Kidney (tissue), 14 donors: ENCODE measurements around the gene NCBP1. TPM values are rescaled to one million over a fixed set of nuclear protein-coding genes. Genes with fewer than 3 reads are reported as not detected.

Experiments used
- DNase-seq, 5 donors: peaks; one replicate each; pipeline ENCODE4 v3.0.0-alpha.2; 2013 to 2020
- FAIRE-seq: peaks from 2 replicates; lab custom pipeline; 2012; peaks lifted over from hg19 to GRCh38; lab: Jason Lieb, UNC
- H3K27ac ChIP-seq, 2 donors: one replicate each; pipeline ENCODE4 v1.7.0; 2013; ENCODE audit warnings: low read depth in 2 of 2, low read length in 2 of 2, inconsistent platforms in 1 of 2
- H3K27me3 ChIP-seq: one replicate; pipeline ENCODE4 v1.7.1; 2013; ENCODE audit warnings: low read length, inconsistent platforms; ENCODE audit not compliant: control insufficient read depth, insufficient read depth
- H3K36me3 ChIP-seq, 3 donors: one replicate each; pipeline versions ENCODE4 v1.7.0 to v1.7.1; 2013; ENCODE audit warnings: low read length in 3 of 3, control low read depth in 1 of 3, inconsistent platforms in 1 of 3; ENCODE audit not compliant: insufficient read depth in 3 of 3, control insufficient read depth in 2 of 3
- H3K4me1 ChIP-seq, 3 donors: one replicate each; pipeline versions ENCODE4 v1.7.0 to v1.7.1; 2013; ENCODE audit warnings: low read length in 3 of 3, inconsistent platforms in 1 of 3, low read depth in 1 of 3; ENCODE audit not compliant: control insufficient read depth in 2 of 3, insufficient read depth in 2 of 3
- H3K4me3 ChIP-seq, 3 donors: one replicate each; pipeline versions ENCODE4 v1.7.0 to v1.8.1; 2013; ENCODE audit warnings: low read length in 3 of 3, control low read depth in 1 of 3, inconsistent platforms in 1 of 3
- H3K9ac ChIP-seq, 3 donors: one replicate each; pipeline versions ENCODE4 v1.7.0 to v1.7.1; 2013; ENCODE audit warnings: low read length in 3 of 3, control low read depth in 1 of 3, inconsistent platforms in 1 of 3
- H3K9me3 ChIP-seq, 3 donors: one replicate each; pipeline versions ENCODE4 v1.7.0 to v1.7.1; 2013; ENCODE audit warnings: low read length in 3 of 3, control low read depth in 1 of 3, inconsistent platforms in 1 of 3; ENCODE audit not compliant: control insufficient read depth in 2 of 3, insufficient read depth in 1 of 3
- CTCF ChIP-seq: IDR thresholded peaks from 3 replicates; pipeline ENCODE4 v1.5.1; 2012; ENCODE audit warnings: mild to moderate bottlenecking, moderate library complexity, borderline replicate concordance; ENCODE audit not compliant: insufficient read depth; ENCODE audit errors: extremely low read depth
- intact Hi-C: fragments of 100-400 bp; cut with DNase I; formaldehyde crosslinking; loops from one replicate; pipeline ENCODE4 v1.11.1; 2022
- polyA plus RNA-seq: library from polyadenylated mRNA; stranded (reverse); fragments of 350-450 nt; fragmentation: Illumina TruSeq; extraction: RNeasy Lipid Tissue Mini Kit (QIAGEN cat#74804); gene quantifications from one replicate; pipeline ENCODE4 v1.2.3, GENCODE V29; 2014; ENCODE audit warnings: low read depth, low replicate concordance; ENCODE audit not compliant: insufficient read depth
- total RNA-seq: library from RNA; stranded (reverse); fragmentation: NEBNext Ultra II Directional; extraction: Animal tissue kit (Norgen Biotek cat#: 25700); gene quantifications from one replicate; pipeline ENCODE4 v1.2.1, GENCODE V29; 2021
- donor health status: control.
- donor health status: control.
- donor health status: control.
- donor health status: control.
- donor health status: control.
- donor health status: DM: yes; HTN: yes; CAD: no.
- donor health status: Normal renal cell carcinoma (clear cell type).

NCBP1 gene
- total and polyA plus RNA-seq, 2 donors from 2014 or later = 15.1 to 28.5 TPM

GRCh38 chr9:97695995-97696802 lies 62.6 kb downstream of the NCBP1 start:
- DNase-seq (peak in 1 of 5 donors; percentile 43), FAIRE-seq (no peak)
- H3K9ac ChIP-seq = peak overlapping the region; percentile 67 to 85 (median 70)

GRCh38 chr9:97696803-97697601 lies 63.4 kb downstream of the NCBP1 start, which contains the start of gene XPA:
TSS of gene XPA (minus strand) at chr9:97697340. CDS start at chr9:97697292, 48 bp downstream.
- Histone ChIP-seq H3K36me3 (peaks cover 0 to 5% (median 2%) of the 10 kb centered on the region in 3 donors), H3K4me3 (peak within 1 kb of the TSS; percentile 64 to 85 (median 84)), H3K27me3 (no peaks in the 10 kb centered on the region), H3K9me3 (no peaks in the 10 kb centered on the region), H3K4me1 (peaks cover 0 to 15% (median 15%) of the 10 kb centered on the region in 3 donors), H3K9ac (peak within 1 kb of the TSS; percentile 70 to 85 (median 72)), H3K27ac (peak within 1 kb of the TSS; percentile 84 to 85)
- no peak for TF ChIP-seq CTCF
- FAIRE-seq (no peak), DNase-seq (peak; percentile 97 to 99 (median 99))
- intact Hi-C loops = no loop called here

More at GRCh38 chr9:97695995-97696802, 62.6 kb downstream of the NCBP1 start:
- intact Hi-C loops = no loop called here
- H3K4me1 ChIP-seq = peaks cover 0 to 15% (median 15%) of the 10 kb centered on the region in 3 donors
- H3K9me3 ChIP-seq = no peaks in the 10 kb centered on the region
- no peaks in the 10 kb centered on the region for H3K27me3 ChIP-seq
- peaks cover under 1 to 6% (median 2%) of the 10 kb centered on the region in 3 donors for H3K36me3 ChIP-seq
- TF ChIP-seq CTCF = no peak
- H3K27ac ChIP-seq = peak overlapping the region; percentile 84 to 85
- peak overlapping the region; percentile 64 to 85 (median 84) for H3K4me3 ChIP-seq

- Histone ChIP-seq H3K9ac (peak overlapping the region in 2 of 3 donors; percentile 72 to 85), H3K4me1 (peaks cover 0 to 16% (median 15%) of the 10 kb centered on the region in 3 donors), H3K36me3 (peaks cover 0 to 5% (median 2%) of the 10 kb centered on the region in 3 donors), H3K27ac (peak overlapping the region; percentile 84 to 85), H3K9me3 (no peaks in the 10 kb centered on the region), H3K27me3 (no peaks in the 10 kb centered on the region), H3K4me3 (peak overlapping the region; percentile 64 to 70 (median 68))
- TF ChIP-seq CTCF = no peak
- intact Hi-C loops = no loop called here
- DNase-seq (no peak), FAIRE-seq (no peak)
Measured at GRCh38 chr9:97697837-97698236, 64.2 kb downstream of the NCBP1 start.
